ENCODE measurements around the gene ZSCAN5B.
"Not testable (repeated sequence)": the region's sequence is repeated elsewhere in the genome, so short reads cannot be mapped to it uniquely, and the experiment has no call there.

Gene ZSCAN5B

GRCh38 chr19:56197646-56198045, at the start of gene ZSCAN5B:
TSS of gene ZSCAN5B (minus strand) at chr19:56197783. CDS start at chr19:56193052, 4,731 bp downstream.
- not testable (repeated sequence) for DNase-seq (ENCODE audit: low read depth)

GRCh38 chr19:56245764-56246163, 48.2 kb upstream of the ZSCAN5B start:
- DNase-seq (ENCODE audit: low read depth), result not testable (repeated sequence)

GRCh38 chr19:56245121-56245740, 47.6 kb upstream of the ZSCAN5B start:
- DNase-seq (ENCODE audit: low read depth), result no peak

- no peak for DNase-seq (ENCODE audit: low read depth)
Observed at GRCh38 chr19:56223481-56223880, 25.9 kb upstream of the ZSCAN5B start.

GRCh38 chr19:56222901-56223300, 25.3 kb upstream of the ZSCAN5B start:
- no peak for DNase-seq (ENCODE audit: low read depth)

- no peak for DNase-seq (ENCODE audit: low read depth)
Observed at GRCh38 chr19:56221851-56222250, 24.3 kb upstream of the ZSCAN5B start.

- not testable (repeated sequence) for DNase-seq (ENCODE audit: low read depth)
Observed at GRCh38 chr19:56221442-56221841, 23.9 kb upstream of the ZSCAN5B start.

GRCh38 chr19:56218961-56219360, 21.4 kb upstream of the ZSCAN5B start:
- DNase-seq (ENCODE audit: low read depth), result no peak

GRCh38 chr19:56217039-56217949, 19.7 kb upstream of the ZSCAN5B start:
- no peak for DNase-seq (ENCODE audit: low read depth)

- no peak for DNase-seq (ENCODE audit: low read depth)
Observed at GRCh38 chr19:56211718-56212117, 14.1 kb upstream of the ZSCAN5B start.

GRCh38 chr19:56210036-56210435, 12.5 kb upstream of the ZSCAN5B start:
- DNase-seq (ENCODE audit: low read depth), result not testable (repeated sequence)

GRCh38 chr19:56209091-56209490, 11.5 kb upstream of the ZSCAN5B start:
- no peak for DNase-seq (ENCODE audit: low read depth)

- DNase-seq (ENCODE audit: low read depth), result not testable (repeated sequence)
Observed at GRCh38 chr19:56207581-56207980, 10.0 kb upstream of the ZSCAN5B start.

- DNase-seq (ENCODE audit: low read depth), result no peak
Observed at GRCh38 chr19:56201973-56202372, 4.4 kb upstream of the ZSCAN5B start, which contains the start of gene ZSCAN5C. TSS of gene ZSCAN5C (plus strand) at chr19:56202273. CDS start at chr19:56205914, 3,641 bp downstream.

GRCh38 chr19:56199687-56200086, 2.1 kb upstream of the ZSCAN5B start:
- DNase-seq (ENCODE audit: low read depth), result no peak

GRCh38 chr19:56193981-56194640, 3.5 kb downstream of the ZSCAN5B start:
- DNase-seq (ENCODE audit: low read depth), result no peak

GRCh38 chr19:56191711-56192110, 5.9 kb downstream of the ZSCAN5B start:
- DNase-seq (ENCODE audit: low read depth), result no peak

- no peak for DNase-seq (ENCODE audit: low read depth)
Observed at GRCh38 chr19:56191115-56191514, 6.5 kb downstream of the ZSCAN5B start.

GRCh38 chr19:56189785-56190184, 7.8 kb downstream of the ZSCAN5B start:
- DNase-seq (ENCODE audit: low read depth), result no peak

- DNase-seq (ENCODE audit: low read depth), result no peak
Observed at GRCh38 chr19:56177564-56178243, 19.9 kb downstream of the ZSCAN5B start.

GRCh38 chr19:56176881-56177280, 20.7 kb downstream of the ZSCAN5B start:
- no peak for DNase-seq (ENCODE audit: low read depth)

- DNase-seq (ENCODE audit: low read depth), result not testable (repeated sequence)
Observed at GRCh38 chr19:56176310-56176709, 21.3 kb downstream of the ZSCAN5B start.

Data from activated T-cell treated with anti-CD3 and anti-CD28 coated beads for 48 hours (primary cell).